ENCODE measurements around the gene EOLA2.

Gene EOLA2

GRCh38 chrX:149982310-149982709 lies 44.0 kb upstream of the EOLA2 start:
- Histone ChIP-seq H3K9me3 (ENCODE audit: low read length) (no peaks in the 10 kb centered on the region), H3K27me3 (ENCODE audit: insufficient read depth, low read length) (no peaks in the 10 kb centered on the region), H3K79me2 (ENCODE audit: insufficient read depth, low read length) (no peaks in the 10 kb centered on the region), H3K9ac (ENCODE audit: low read length) (no peak overlapping the region), H2AFZ (ENCODE audit: low read length) (no peak overlapping the region), H3K36me3 (ENCODE audit: insufficient read depth, low read length) (no peaks in the 10 kb centered on the region), H3F3A (ENCODE audit: insufficient read depth, low read length) (no peaks in the 10 kb centered on the region), H4K20me1 (ENCODE audit: insufficient read depth, low read length) (no peaks in the 10 kb centered on the region), H3K4me1 (ENCODE audit: insufficient read depth, low read length, severe bottlenecking) (no peaks in the 10 kb centered on the region), H3K4me3 (ENCODE audit: low read depth, low read length, poor library complexity, severe bottlenecking) (no peak overlapping the region), H3K27ac (ENCODE audit: low read depth, low read length, poor library complexity, severe bottlenecking) (no peak overlapping the region), H3K4me2 (ENCODE audit: low read length) (no peak overlapping the region), H3K9me2 (ENCODE audit: low read depth, low read length) (no peaks in the 10 kb centered on the region)
- no peak for TF ChIP-seq EZH2 (IDR thresholded peaks at IDR 0.05; ENCODE audit: borderline replicate concordance, low read length)
- TF ChIP-seq, protein P1, sequence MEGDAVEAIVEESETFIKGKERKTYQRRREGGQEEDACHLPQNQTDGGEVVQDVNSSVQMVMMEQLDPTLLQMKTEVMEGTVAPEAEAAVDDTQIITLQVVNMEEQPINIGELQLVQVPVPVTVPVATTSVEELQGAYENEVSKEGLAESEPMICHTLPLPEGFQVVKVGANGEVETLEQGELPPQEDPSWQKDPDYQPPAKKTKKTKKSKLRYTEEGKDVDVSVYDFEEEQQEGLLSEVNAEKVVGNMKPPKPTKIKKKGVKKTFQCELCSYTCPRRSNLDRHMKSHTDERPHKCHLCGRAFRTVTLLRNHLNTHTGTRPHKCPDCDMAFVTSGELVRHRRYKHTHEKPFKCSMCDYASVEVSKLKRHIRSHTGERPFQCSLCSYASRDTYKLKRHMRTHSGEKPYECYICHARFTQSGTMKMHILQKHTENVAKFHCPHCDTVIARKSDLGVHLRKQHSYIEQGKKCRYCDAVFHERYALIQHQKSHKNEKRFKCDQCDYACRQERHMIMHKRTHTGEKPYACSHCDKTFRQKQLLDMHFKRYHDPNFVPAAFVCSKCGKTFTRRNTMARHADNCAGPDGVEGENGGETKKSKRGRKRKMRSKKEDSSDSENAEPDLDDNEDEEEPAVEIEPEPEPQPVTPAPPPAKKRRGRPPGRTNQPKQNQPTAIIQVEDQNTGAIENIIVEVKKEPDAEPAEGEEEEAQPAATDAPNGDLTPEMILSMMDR (IDR thresholded peaks at IDR 0.05; ENCODE audit: low read length): no peak

GRCh38 chrX:149979126-149979644 lies 40.9 kb upstream of the EOLA2 start:
- no peak overlapping the region for H3K9ac ChIP-seq (ENCODE audit: low read length)
- no peaks in the 10 kb centered on the region for H3F3A ChIP-seq (ENCODE audit: insufficient read depth, low read length)
- no peak overlapping the region for H3K27ac ChIP-seq (ENCODE audit: low read depth, low read length, poor library complexity, severe bottlenecking)
- no peak overlapping the region for H3K4me3 ChIP-seq (ENCODE audit: low read depth, low read length, poor library complexity, severe bottlenecking)
- no peaks in the 10 kb centered on the region for H3K27me3 ChIP-seq (ENCODE audit: insufficient read depth, low read length)
- H3K9me3 ChIP-seq (ENCODE audit: low read length): no peaks in the 10 kb centered on the region
- no peaks in the 10 kb centered on the region for H4K20me1 ChIP-seq (ENCODE audit: insufficient read depth, low read length)
- H3K79me2 ChIP-seq (ENCODE audit: insufficient read depth, low read length): no peaks in the 10 kb centered on the region
- TF ChIP-seq, protein P1 (IDR thresholded peaks at IDR 0.05; ENCODE audit: low read length): no peak
- no peak for TF ChIP-seq EZH2 (IDR thresholded peaks at IDR 0.05; ENCODE audit: borderline replicate concordance, low read length)
- H3K4me2 ChIP-seq (ENCODE audit: low read length): no peak overlapping the region
- no peaks in the 10 kb centered on the region for H3K4me1 ChIP-seq (ENCODE audit: insufficient read depth, low read length, severe bottlenecking)
- no peak overlapping the region for H2AFZ ChIP-seq (ENCODE audit: low read length)
- H3K9me2 ChIP-seq (ENCODE audit: low read depth, low read length): no peaks in the 10 kb centered on the region
- no peaks in the 10 kb centered on the region for H3K36me3 ChIP-seq (ENCODE audit: insufficient read depth, low read length)

GRCh38 chrX:149962859-149963757 lies 24.8 kb upstream of the EOLA2 start:
- Histone ChIP-seq H3K36me3 (ENCODE audit: insufficient read depth, low read length) (no peaks in the 10 kb centered on the region), H3F3A (ENCODE audit: insufficient read depth, low read length) (no peaks in the 10 kb centered on the region), H3K4me2 (ENCODE audit: low read length) (no peak overlapping the region), H3K79me2 (ENCODE audit: insufficient read depth, low read length) (no peaks in the 10 kb centered on the region), H2AFZ (ENCODE audit: low read length) (no peak overlapping the region), H3K4me3 (ENCODE audit: low read depth, low read length, poor library complexity, severe bottlenecking) (no peak overlapping the region), H4K20me1 (ENCODE audit: insufficient read depth, low read length) (no peaks in the 10 kb centered on the region), H3K27ac (ENCODE audit: low read depth, low read length, poor library complexity, severe bottlenecking) (no peak overlapping the region), H3K27me3 (ENCODE audit: insufficient read depth, low read length) (no peaks in the 10 kb centered on the region), H3K9me3 (ENCODE audit: low read length) (no peaks in the 10 kb centered on the region), H3K4me1 (ENCODE audit: insufficient read depth, low read length, severe bottlenecking) (no peaks in the 10 kb centered on the region), H3K9ac (ENCODE audit: low read length) (no peak overlapping the region), H3K9me2 (ENCODE audit: low read depth, low read length) (no peaks in the 10 kb centered on the region)
- TF ChIP-seq, protein P1 (IDR thresholded peaks at IDR 0.05; ENCODE audit: low read length): peak; percentile 57
- TF ChIP-seq EZH2 (IDR thresholded peaks at IDR 0.05; ENCODE audit: borderline replicate concordance, low read length): no peak
